ENCODE measurements around the gene RIPK1.

Gene RIPK1

GRCh38 chr6:3085074-3085473, 16.8 kb downstream of the RIPK1 start:
- DNase-seq (ENCODE audit: low spot score), result no peak

GRCh38 chr6:3086282-3086946, 18.1 kb downstream of the RIPK1 start:
- DNase-seq (ENCODE audit: low spot score), result no peak

GRCh38 chr6:3088446-3088845, 20.2 kb downstream of the RIPK1 start:
- DNase-seq (ENCODE audit: low spot score), result no peak

- no peak for DNase-seq (ENCODE audit: low spot score)
Measured at GRCh38 chr6:3088968-3089367, 20.7 kb downstream of the RIPK1 start.

- DNase-seq (ENCODE audit: low spot score), result peak; percentile 69
Measured at GRCh38 chr6:3090013-3090412, 21.7 kb downstream of the RIPK1 start.

- no peak for DNase-seq (ENCODE audit: low spot score)
Measured at GRCh38 chr6:3094815-3095214, 26.5 kb downstream of the RIPK1 start.

GRCh38 chr6:3102875-3103274, 34.6 kb downstream of the RIPK1 start:
- no peak for DNase-seq (ENCODE audit: low spot score)

- DNase-seq (ENCODE audit: low spot score), result no peak
Measured at GRCh38 chr6:3108746-3109414, 40.6 kb downstream of the RIPK1 start.

- DNase-seq (ENCODE audit: low spot score), result no peak
Measured at GRCh38 chr6:3109761-3110160, 41.5 kb downstream of the RIPK1 start.

- no peak for DNase-seq (ENCODE audit: low spot score)
Measured at GRCh38 chr6:3114377-3114776, 46.1 kb downstream of the RIPK1 start.

- DNase-seq (ENCODE audit: low spot score), result no peak
Measured at GRCh38 chr6:3117912-3118352, 49.6 kb downstream of the RIPK1 start.

GRCh38 chr6:3118353-3119039, 50.2 kb downstream of the RIPK1 start, which contains the start of gene BPHL:
Gene BPHL, plus strand, starts transcription at chr6:3118711. Its CDS starts 30 bp downstream, at chr6:3118741.
- DNase-seq (ENCODE audit: low spot score), result peak; percentile 100

- DNase-seq (ENCODE audit: low spot score), result no peak
Measured at GRCh38 chr6:3119040-3119723, 50.9 kb downstream of the RIPK1 start.

- no peak for DNase-seq (ENCODE audit: low spot score)
Measured at GRCh38 chr6:3120765-3121089, 52.4 kb downstream of the RIPK1 start.

- no peak for DNase-seq (ENCODE audit: low spot score)
Measured at GRCh38 chr6:3122823-3123182, 54.5 kb downstream of the RIPK1 start.

GRCh38 chr6:3124667-3125066, 56.4 kb downstream of the RIPK1 start:
- no peak for DNase-seq (ENCODE audit: low spot score)

GRCh38 chr6:3125815-3126214, 57.5 kb downstream of the RIPK1 start:
- no peak for DNase-seq (ENCODE audit: low spot score)

GRCh38 chr6:3128356-3129108, 60.2 kb downstream of the RIPK1 start:
- no peak for DNase-seq (ENCODE audit: low spot score)

- DNase-seq (ENCODE audit: low spot score), result no peak
Measured at GRCh38 chr6:3131695-3132094, 63.4 kb downstream of the RIPK1 start.

- no peak for DNase-seq (ENCODE audit: low spot score)
Measured at GRCh38 chr6:3133515-3133914, 65.2 kb downstream of the RIPK1 start.

- DNase-seq (ENCODE audit: low spot score), result no peak
Measured at GRCh38 chr6:3135668-3136291, 67.5 kb downstream of the RIPK1 start.
